HG02943 (cell line): ENCODE measurements around the gene ENDOU.

Experiments
- ATAC-seq: cut with Tn5 transposase; IDR thresholded peaks from one replicate; pipeline ENCODE4 v1.9.1; 2021; ENCODE audit warnings: mild to moderate bottlenecking, low read depth, moderate library complexity; ENCODE audit not compliant: unreplicated experiment

The ENDOU gene

GRCh38 chr12:47722941-47723631 lies 2.2 kb downstream of the ENDOU start:
- ATAC-seq, result no peak

- no peak for ATAC-seq
Observed at GRCh38 chr12:47722136-47722834, 3.0 kb downstream of the ENDOU start.

- ATAC-seq, result no peak
Observed at GRCh38 chr12:47721431-47721973, 3.8 kb downstream of the ENDOU start.

- no peak for ATAC-seq
Observed at GRCh38 chr12:47718531-47718930, 6.8 kb downstream of the ENDOU start.

- no peak for ATAC-seq
Observed at GRCh38 chr12:47717443-47718193, 7.7 kb downstream of the ENDOU start.

GRCh38 chr12:47717046-47717442 lies 8.2 kb downstream of the ENDOU start:
- no peak for ATAC-seq

- no peak for ATAC-seq
Observed at GRCh38 chr12:47715877-47716548, 9.3 kb downstream of the ENDOU start.

GRCh38 chr12:47715393-47715876 lies 9.9 kb downstream of the ENDOU start:
- peak; percentile 62 for ATAC-seq

- no peak for ATAC-seq
Observed at GRCh38 chr12:47714826-47715386, 10.4 kb downstream of the ENDOU start.

GRCh38 chr12:47712171-47712570 lies 13.1 kb downstream of the ENDOU start:
- no peak for ATAC-seq

- ATAC-seq, result no peak
Observed at GRCh38 chr12:47711448-47711847, 13.8 kb downstream of the ENDOU start.

- ATAC-seq, result no peak
Observed at GRCh38 chr12:47710278-47710677, 15.0 kb downstream of the ENDOU start.

GRCh38 chr12:47709671-47710070 lies 15.6 kb downstream of the ENDOU start:
- ATAC-seq, result no peak

- ATAC-seq, result no peak
Observed at GRCh38 chr12:47709237-47709636, 16.1 kb downstream of the ENDOU start.

- no peak for ATAC-seq
Observed at GRCh38 chr12:47707905-47708543, 17.3 kb downstream of the ENDOU start.

GRCh38 chr12:47707355-47707754 lies 17.9 kb downstream of the ENDOU start:
- ATAC-seq, result no peak

- peak; percentile 86 for ATAC-seq
Observed at GRCh38 chr12:47705566-47706425, 19.5 kb downstream of the ENDOU start, which contains the start of gene RPAP3. Gene RPAP3 (minus strand): TSS chr12:47706030. CDS start chr12:47702840, 3,190 bp downstream.

- ATAC-seq, result peak; percentile 6
Observed at GRCh38 chr12:47705229-47705565, 20.1 kb downstream of the ENDOU start.

GRCh38 chr12:47704719-47705118 lies 20.6 kb downstream of the ENDOU start:
- no peak for ATAC-seq
